Stimulated activated CD4-positive, alpha-beta T cell treated with anti-CD3 and anti-CD28 coated beads, Interleukin-2, amount 100 ng/mL, for 4 hours (primary cell): ENCODE data around the gene N4BP2.
"Not testable (repeated sequence)": the region's sequence is repeated elsewhere in the genome, so short reads cannot be mapped to it uniquely, and the experiment has no call there.

Experiments used
- DNase-seq: peaks from one replicate; pipeline ENCODE4 v3.0.0-alpha.2; 2020; ENCODE audit warnings: low read depth

The N4BP2 gene

DNA sequence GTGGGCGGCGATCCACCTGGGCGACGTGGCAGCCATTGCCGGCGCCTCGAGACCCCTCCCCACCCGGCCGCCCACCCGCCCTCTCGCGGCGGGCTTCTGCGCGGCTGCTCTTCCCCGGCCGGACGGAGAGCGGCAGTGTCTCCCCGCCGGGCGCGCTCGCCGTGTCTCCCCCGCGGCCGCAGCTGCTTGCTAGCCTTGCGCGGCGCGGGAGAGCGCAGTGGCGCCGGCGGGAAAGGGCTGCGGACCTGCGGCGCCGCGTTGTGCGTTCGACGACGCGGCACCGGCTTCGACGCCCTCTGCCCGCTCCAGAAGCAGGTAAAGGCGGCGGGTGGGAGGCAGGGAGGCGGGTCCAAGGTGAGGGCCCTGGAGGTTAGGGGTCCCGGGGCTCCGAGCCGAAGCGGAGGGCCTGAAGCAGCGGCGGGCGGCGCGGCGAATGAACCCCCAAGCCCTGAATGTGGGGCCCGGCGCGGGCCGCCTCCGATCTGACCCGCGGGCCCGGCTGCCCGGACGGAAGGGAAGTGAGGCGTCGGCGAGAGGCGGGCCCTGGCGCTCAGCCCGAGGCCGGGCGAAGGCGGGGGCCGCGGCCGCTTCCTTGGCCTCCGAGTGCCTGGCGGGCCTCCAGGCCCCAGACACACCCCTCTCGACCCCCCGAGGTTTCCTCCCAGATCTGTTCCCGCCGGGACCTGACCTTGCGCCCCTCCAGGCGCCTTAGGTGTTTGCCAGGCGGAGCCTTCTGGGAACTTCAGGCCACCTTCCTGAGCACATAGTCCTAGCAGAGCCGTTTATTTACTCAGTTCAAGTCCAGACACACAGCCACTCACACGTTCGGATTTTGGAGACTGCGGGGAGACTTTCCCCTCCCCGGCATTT, at the start of gene N4BP2:
Gene N4BP2, plus strand, starts transcription at position 135 of the 870 bp plus-strand sequence. CDS start 40,491 bp downstream, outside the sequence.
- peak; percentile 67 for DNase-seq

DNA sequence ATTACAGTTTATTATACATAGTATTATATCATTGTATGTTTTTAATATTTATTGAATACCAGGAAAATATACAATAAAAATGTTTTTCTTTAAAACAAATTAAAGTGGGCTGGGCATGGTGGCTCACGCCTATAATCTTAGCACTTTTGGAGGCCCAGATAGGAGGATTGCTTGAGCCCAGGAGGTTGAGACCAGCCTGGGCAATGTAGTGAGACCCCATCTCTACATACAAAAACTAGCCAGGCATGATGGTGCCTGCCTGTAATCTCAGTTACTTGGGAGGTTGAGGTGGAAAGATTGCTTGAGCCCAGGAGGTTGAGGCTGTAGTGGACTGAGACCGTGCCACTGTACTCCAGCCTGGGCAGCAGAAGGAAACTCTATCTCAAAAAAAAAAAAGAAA, 40.6 kb upstream of the N4BP2 start:
- DNase-seq: no peak

DNA sequence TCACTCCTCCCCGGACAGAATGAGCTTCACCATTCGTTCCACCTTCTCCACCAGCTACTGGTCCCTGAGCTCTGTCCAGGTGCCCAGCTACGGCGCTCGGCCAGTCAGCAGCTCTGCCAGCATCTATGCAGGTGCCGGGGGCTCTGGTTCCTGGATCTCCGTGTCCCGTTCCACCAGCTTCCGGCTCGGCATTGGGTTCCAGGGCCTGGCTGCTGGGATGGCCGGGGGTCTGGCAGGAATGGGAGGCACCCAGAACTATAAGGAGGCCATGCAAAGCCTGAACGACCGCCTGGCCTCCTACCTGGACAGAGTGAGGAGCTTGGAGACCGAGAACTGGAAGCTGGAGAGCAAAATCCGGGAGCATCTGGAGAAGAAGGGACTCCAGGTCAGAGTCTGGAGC, 36.4 kb upstream of the N4BP2 start:
- DNase-seq: no peak

DNA sequence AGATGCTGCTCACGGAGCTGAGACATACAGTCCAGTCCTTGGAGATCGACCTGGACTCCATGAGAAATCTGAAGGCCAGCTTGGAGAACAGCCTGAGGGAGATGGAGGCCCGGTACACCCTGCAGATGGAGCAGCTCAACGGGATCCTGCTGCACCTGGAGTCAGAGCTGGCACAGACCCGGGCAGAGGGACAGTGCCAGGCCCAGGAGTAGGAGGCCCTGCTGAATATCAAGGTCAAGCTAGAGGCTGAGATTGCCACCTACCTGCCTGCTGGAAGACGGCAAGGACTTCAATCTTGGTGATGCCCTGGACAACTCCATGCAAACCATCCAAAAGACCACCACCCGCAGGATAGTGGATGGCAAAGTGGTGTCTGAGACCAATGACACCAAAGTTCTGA, 35.5 kb upstream of the N4BP2 start:
- not testable (repeated sequence) for DNase-seq

DNA sequence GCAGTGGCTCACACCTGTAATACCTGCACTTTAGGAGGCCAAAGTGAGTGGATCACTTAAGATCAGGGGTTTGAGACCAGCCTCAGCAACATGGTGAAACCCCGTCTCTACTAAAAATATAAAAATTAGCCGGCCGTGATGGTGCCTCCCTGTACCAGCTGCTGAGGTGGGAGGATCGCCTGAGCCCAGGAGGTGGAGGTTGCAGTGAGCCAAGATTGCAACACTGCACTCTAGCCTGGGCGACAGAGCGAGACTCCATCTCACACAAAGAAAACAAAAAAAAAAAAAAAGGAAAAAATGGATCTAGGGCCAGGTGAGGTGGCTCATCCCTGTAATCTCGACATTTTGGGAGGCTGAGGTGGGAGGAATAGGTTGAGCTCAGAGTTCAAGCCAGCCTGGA, 32.6 kb upstream of the N4BP2 start:
- DNase-seq: not testable (repeated sequence)

DNA sequence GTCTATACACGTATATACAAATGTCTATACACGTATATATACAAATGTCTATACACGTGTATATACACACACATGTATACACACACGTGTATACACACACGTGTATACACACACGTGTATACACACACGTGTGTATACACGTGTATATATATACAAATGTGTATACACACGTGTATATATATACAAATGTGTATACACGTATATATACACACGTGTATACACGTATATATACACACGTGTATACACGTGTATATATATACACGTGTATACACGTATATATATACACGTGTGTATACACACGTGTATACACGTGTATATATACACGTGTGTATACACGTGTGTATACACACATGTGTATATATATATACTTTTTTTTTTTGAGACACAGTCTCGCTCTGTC, 23.9 kb upstream of the N4BP2 start:
- DNase-seq: no peak

DNA sequence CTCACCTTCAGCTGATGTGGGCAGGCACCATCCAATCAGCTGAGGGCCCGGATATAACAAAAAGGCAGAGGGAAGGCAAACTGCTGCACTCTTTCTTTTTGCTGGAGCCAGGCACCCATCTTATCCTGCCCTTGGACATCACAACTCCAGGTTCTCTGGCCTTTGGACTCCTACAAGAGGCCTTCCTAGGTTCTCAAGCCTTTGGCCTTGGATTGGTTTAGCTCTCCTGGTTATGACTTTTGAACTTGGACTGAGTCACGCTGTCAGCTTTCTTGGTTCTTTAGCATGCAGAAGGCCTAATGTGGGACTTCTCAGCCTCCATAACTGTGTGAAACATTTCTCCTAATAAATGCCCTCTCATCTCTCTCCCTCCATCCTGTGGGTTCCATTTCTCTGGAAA, 23.0 kb upstream of the N4BP2 start:
- no peak for DNase-seq

DNA sequence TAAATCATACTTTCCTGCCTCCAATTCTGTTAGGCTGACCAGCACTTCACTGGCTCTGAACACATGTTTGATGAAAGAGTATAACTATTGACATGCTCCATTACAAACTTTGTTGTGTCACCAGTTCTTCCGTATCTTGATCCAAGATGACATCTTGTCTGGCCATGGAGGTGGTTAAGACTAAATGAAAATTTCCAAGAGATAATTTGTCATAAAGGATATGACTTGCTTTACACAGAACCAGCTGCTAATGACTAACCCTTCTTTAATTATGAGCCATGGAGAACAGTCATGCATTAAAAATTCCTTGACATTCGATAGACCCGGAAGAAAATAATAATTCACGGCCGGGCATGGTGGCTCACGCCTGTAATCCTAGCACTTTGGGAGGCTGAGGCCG, 17.7 kb upstream of the N4BP2 start:
- no peak for DNase-seq

DNA sequence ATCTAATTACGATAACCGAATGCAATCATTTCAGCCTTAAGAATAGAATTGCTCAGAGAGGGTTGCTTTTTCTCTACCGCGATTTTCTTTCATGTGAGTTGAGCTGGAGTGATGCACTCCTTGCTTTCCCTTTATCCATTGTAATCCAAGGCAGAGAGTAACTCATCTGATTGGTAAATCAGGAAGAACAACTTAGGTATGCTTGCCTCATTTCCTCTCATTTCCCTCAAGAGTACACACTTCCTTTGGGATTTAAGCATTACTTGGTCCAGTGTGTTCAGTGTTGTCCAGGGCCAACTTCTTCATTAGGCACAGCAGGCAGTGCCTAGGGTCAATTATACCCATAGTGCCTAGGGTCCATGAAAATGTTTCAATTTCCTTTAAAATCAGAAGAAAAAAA, 15.7 kb upstream of the N4BP2 start:
- no peak for DNase-seq

DNA sequence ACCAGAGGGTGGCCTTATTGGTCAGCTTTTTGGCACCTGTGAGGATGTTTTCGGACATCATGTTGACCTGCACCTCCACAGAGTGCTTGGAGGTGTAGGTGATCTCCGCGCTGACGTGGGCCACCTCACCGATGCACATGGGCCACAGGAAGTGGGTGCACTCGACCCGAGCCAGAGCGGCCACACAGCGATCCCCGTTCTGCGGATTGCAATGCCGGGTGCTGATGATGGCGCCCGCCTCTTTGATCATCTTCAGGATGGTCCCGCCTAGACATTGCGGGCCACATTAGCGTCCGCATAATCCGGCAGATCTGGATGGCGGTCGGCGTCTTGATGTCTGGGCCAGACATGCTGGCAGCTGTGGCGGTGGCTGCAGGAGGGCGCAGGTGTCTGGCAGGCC, 12.9 kb upstream of the N4BP2 start:
- DNase-seq: no peak

DNA sequence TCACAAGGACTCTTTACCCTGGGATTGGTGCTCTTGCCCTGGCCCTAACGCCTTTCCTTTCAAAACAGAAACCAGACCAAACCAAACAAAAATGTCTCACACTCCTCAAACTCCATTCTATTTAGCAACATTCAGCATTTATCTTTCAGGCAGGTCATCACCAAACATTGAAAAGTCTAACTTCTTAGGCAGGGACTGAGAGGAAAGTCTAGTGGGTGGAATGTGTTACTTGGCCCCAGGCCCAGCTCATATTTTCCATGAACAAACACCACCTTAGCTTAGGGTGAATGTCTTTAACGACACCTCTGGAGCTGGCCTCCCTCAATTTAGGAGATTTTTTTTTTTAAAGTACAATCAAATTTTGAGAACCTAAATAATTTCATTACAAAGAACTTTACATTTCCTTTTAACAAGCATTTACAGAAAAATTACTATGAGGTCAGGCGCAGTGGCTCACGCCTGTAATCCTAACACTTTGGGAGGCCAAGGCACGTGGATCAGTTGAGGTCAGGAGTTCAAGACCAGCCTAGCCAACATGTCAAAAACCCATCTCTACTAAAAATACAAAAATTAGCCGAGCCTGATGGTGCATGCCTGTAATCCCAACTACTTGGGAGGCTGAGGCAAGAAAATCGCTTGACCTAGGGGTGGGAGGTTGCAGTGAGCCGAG, 10.2 kb upstream of the N4BP2 start:
- peak; percentile 33 for DNase-seq

DNA sequence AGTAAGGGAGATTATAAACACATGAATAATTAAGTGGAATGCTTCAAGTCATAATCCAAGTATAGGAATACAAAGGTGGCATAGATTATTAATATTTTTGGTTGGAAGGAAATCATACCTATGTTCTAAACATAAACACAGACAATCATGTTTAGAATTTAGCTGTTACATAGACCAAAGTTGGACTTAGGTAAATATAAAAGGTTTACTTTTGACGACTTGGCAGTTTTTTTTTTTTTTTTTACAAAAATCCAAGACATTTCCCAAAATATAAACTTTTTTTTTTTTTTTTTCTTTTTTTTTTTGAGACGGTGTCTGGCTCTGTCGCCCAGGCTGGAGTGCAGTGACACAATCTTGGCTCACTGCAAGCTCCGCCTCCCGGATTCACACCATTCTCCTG, 3.5 kb upstream of the N4BP2 start:
- DNase-seq: no peak

DNA sequence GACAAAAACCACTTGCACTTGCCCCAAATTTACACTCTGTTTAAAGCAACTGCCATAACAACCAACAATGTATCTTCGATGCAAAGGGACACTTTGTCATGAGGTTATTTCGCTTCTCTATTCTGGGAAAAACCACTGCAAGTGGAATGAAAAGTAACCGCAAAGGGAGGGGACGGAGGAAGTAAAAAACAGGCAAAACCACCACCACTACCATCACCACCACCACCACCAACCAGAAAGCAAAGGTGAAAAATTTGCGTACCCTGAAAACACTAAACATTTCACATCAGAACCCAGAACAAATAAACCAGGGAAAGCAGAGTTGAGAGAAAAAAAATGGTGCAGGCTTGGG, 1.2 kb upstream of the N4BP2 start:
- DNase-seq: no peak

DNA sequence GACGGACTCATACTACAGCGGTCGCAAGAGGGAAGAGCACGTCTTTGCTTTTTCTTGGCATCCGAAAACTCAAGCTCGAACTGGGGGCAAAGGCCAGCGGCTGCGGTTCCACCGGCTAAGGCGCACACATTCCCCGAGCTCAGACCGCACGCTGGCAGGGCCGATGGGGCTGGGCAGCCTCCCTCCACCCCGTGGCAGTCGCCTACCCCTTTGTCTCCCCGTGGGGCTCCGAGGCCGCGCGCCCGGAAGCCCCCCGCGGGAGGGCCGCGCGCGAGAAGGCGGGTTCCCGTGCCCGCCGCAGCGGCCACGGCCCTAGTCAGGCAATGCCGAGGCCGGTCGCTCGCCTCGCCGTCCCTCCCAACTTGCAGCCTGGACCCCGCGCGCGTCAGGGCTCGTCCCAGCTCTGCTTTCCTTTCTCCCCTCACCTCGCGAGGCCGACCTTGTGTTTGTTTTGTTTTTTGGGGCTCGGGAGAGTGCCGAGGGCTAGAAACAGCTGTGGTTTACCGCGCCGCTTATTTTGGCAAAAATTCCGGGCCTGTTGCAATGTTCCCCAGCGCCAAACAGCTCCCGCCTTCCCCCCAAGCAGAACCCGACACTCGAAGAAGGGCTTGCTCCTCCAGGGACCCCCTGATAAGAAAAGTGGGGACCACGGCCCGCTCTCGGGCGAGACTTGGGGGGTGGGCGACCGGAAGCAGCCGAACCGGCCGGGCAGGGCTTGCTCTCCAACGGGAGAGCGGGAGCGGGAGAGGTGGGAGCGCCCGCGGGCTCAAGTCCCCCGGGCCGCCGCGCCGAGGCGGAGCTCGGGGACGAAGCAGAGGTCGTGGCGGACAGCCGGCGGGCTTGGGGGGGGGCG, 561 bp upstream of the N4BP2 start:
- DNase-seq: no peak

DNA sequence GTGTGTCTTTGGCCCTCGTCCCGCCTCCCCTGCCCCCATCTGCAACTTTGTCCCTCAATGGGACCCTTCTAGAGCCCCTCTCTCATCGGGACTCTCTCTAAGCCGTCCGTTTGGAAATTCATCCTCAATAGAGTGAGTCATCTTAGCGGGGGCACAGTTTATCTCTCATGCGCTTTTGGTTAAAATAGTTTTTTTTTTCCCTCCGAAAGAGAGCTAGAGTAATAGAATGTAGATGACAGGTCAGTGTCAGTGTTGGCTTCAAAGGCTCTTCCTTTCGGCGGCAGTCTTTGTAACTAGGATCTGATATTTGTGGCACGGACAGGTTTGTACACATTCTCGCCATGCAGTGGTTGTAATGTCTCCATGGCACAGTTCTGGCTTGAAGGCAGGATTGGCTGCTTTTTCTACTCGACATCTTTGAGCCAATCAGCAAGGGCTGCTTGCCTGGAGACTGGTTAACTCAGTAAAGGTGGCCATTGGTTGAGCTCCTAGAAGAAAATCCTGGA, 989 bp downstream of the N4BP2 start:
- DNase-seq: peak; percentile 39

DNA sequence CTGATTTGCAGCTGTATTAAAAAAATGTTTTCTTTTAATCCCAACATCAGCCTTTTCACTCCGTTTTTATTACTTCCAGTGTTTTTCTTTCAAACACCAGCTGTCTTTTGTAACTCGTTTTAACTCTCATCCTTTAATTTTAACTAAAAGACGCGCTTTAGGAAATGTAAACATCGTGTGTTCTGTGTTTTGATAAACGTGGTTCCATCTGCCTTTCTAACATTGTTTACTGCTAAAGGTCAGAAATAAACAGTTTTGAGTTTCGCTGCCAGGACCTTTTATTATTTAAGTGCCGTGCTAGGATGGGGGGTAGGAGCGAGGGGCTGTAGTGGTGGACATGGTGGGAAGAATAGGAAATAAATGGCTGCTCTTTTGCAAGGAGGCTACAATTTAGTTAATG, 1.5 kb downstream of the N4BP2 start:
- no peak for DNase-seq

DNA sequence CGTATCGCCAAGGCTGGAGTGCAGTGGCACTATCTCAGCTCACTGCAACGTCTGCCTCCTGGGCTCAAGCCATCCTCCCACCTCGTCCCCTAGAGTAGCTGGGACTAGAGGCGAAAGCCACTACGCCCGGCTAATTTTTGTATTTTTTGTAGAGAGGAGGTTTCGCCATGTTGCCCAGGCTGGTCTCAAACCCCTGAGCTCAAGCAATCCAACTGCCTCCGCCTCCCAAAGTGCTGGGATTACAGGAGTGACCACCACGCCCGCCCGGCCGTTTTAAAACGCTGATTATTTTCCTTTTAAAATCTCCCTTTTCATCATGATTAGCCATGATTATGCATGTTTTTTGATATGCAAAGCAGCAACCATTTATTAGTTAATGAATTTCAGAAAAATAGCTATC, 2.2 kb downstream of the N4BP2 start:
- no peak for DNase-seq

DNA sequence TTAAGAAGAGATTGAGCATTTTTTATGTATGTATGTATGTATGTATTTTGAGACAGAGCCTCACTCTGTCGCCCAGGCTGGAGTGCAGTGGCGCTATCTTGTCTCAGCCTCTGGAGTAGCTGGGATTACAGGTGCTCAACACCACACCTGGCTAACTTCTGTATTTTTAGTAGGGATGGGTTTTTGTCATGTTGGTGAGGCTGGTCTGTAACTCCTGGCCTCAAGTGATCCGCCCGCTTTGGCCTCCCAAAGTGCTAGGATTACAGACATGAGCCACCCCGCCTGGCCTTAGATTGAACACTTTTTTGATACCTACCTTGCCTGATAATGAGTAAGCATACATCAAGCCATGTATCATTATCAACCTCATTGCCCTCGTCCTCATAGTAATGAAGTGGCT, 2.7 kb downstream of the N4BP2 start:
- DNase-seq: no peak

DNA sequence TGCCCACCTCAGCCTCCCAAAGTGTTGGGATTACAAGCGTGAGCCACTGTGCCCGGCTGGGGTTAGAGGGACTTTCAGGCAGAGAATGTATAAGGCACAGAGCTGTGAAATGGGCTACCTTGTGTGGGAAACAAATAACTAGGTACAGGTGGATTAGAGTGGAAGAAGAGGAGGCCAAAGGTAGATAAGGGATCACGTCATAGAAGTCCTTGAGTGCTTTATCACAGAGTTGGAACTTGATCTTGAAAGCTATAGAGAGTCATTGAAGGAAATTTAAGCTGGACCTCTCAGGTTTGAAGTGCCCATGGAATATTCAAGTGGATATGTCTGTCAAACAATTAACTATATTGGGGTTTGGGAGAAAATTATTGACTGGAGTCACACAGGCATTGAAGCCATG, 8.4 kb downstream of the N4BP2 start:
- no peak for DNase-seq

DNA sequence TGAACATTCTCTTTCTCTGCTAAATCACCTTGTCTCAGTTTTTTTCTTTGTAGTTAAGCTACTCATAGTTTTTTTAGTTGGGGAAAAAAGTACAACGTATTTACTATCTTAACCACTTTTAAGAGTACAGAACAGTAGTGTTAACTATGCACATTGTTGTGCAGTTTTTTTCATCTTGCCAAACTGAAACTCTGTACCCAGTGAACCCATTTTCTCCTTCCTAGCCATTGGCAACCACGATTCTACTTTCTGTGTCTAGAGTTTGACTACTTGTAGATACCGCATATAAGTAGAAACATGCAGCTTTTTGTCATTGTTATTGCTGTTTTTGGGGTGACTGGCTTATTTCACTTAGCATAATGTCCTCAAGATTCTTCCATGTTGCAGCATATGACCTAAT, 10.0 kb downstream of the N4BP2 start:
- no peak for DNase-seq

DNA sequence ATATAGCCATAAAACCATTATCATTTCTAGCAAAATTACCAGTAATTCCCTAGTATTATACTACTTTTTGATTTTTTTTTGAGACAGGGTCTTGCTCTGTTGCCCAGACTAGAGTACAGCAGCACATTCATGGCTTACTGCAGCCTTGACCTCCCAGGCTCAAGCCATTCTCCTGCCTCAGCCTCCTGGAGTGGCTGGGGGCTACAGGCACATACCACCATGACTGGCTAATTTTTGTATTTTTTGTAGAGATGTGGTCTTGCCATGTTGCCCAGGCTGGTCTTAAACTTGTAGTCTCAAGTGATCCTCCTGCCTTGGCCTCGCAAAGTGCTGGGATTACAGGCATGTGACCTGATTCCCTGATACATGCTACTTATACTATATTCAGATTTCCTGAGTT, 13.7 kb downstream of the N4BP2 start:
- DNase-seq: no peak

DNA sequence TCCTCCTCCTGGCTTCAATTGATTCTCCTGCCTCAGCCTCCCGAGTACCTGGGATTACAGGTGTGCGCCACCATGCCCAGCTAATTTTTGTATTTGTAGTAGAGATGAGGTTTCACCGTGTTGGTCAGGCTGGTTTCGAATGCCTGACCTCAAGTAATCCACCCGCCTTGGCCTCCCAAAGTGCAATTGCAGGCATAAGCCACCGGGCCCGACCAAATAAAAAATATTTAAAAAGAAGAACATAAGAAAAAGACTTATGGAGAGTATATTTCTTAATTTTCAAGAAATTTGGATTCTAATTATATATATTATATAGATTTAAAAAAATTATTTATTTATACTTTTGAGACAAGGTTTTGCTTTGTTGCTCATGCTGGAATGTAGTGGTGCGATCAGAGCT, 29.8 kb downstream of the N4BP2 start:
- no peak for DNase-seq
